NCI-H2029 (cell line): ENCODE data around the gene GLCCI1.
A peak's percentile ranks its signal among the peaks of the same experiment; 100 is the strongest.
"Not testable (repeated sequence)": the region's sequence is repeated elsewhere in the genome, so short reads cannot be mapped to it uniquely, and the experiment has no call there.

Experiments
- DNase-seq: peaks from one replicate; lab custom pipeline; 2025; lab: John Stamatoyannopoulos, UW

The GLCCI1 gene

DNA sequence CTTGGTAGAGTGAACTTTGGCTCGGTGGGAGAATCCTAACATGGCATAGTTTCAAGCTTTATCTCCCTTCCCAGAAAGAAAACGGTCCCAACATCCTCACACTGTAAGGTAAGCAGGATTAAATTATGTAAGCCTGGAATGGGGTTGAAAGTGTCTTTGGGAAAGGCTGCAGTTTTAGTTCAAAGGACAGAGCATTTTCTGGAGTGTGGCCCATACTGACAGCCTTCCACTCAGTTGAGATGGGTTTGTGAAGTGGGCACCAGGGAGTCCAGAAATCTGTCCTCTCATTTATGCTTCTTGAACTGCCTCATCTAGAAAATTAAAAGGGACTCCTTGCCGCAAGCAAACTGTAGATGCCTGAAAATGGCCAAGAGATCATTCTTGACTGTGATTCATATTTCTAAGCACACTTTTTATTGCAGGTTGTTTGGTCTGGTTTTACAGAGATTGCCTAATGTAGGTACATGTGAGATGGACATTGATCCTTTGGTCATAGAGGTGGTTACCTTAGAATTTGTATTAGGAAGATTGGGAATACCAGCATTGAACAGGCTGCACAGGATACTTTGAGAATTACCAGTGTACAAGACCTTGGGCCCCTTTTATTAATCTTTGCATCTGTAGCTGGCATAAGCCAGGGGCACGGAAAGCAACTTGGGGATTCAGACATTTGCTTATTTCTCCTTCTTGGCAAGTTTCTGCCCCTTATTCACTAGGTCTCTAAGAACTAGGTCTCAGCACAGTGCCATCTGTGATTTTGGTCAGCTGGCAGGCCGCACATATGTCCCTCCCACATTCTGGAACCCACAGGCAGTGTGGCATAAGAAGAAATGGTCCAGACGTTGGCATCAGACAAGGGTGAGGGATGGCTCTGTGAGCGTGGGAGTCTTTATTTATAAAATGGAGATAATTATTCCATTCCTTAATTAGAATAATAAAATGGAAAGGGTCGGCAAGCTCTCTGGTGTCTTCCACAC, 125.9 kb downstream of the GLCCI1 start:
- no peak for DNase-seq

DNA sequence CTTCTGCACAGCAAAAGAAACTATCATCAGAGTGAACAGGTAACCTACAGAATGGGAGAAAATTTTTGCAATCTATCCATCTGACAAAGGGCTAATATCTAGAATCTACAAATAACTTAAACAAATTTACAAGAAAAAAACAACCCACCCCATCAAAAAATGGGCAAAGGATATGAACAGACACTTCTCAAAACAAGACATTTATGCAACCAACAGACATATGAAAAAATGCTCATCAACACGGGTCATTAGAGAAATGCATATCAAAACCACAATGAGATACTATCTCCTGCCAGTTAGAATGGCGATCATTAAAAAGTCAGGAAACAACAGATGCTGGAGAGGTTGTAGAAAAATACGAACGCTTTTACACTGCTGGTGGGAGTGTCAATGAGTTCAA, 132.7 kb downstream of the GLCCI1 start:
- DNase-seq = not testable (repeated sequence)

DNA sequence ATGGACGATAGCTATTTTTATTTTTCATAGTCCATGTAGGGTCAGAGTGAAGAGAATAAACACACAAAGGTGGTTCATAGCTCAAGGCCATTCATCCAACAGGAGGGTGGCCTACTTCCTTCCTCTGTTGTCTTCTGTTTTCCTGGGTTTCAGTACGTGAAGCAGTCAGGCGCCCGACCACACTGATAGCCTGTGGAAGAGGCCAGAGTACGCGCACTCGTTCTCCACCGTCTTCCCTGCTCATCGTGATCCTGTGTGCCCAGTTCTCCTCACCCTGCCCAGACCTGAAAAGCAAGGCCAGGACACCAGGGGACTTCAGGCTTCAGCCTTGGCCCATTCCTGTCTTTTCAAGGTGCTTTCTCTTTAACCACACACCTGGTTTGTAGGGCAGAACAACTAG, 134.7 kb downstream of the GLCCI1 start:
- no peak for DNase-seq

DNA sequence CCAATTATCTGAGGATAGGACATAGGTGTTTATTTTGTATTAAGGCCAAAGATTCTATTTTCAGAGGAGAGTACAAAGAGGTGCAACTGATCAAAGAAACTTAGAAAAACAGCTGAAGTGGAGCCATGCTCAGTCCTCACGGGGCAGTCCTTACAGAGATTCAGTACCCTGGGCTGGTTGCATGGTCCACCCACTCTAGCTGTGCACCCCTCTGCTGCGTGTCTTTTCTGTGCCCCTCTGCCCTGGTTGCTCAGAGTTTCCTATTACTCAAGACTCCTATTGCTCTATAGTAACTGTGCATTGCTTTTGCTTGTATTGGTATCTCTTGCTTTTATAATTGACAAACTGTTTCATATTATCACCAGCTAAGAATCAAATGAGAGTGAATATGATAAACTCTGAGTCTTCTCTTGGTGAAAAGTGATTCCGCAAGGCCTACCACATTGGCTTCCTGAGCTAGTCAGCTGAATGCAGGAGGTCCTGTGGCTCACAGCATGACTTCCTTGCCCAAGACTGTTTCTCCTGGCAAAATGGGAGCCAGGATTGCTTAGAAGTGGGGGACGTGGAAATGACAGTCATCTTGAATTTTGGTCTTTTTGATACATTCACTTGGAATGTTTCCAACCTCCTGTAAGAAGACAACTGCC, 137.0 kb downstream of the GLCCI1 start:
- no peak for DNase-seq

DNA sequence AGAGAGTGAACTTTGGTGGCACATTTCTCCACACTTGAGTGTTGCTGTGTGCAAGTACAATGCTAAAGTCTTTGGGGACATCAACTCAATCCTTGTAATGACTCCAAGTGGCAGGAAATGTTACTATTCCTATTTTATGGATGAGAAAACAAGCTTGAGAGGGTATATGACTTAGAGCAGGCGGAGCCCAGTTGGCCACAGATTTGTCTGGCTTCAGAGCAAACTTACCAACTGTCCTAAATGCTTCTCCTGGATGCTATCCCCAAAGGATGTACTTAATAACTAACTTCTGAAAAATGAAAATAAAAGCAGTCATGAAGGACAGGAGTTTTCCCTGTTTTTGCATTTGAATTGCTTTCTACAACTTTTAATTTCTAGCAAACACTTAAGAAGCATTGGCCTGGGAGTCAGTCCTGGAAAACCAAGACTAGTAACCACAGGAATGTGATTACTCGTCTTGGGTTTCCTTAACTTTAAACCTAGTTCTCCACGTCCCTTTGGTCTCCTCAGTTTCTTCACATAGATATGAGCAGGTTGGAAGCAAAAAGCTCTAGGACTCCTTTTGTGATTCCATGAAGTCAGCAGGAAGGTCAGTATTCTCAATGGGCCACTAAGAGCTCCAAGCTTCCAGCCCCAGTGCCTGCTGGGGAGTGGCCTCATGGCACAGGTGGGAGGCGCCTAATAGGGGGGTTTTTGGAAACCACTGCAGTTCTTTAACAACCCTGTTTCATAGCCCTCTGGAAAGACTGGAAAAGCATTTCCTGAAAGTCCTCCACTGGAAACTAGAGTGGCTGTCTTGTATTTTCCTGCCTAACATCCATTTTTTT, 140.8 kb downstream of the GLCCI1 start:
- DNase-seq = no peak

DNA sequence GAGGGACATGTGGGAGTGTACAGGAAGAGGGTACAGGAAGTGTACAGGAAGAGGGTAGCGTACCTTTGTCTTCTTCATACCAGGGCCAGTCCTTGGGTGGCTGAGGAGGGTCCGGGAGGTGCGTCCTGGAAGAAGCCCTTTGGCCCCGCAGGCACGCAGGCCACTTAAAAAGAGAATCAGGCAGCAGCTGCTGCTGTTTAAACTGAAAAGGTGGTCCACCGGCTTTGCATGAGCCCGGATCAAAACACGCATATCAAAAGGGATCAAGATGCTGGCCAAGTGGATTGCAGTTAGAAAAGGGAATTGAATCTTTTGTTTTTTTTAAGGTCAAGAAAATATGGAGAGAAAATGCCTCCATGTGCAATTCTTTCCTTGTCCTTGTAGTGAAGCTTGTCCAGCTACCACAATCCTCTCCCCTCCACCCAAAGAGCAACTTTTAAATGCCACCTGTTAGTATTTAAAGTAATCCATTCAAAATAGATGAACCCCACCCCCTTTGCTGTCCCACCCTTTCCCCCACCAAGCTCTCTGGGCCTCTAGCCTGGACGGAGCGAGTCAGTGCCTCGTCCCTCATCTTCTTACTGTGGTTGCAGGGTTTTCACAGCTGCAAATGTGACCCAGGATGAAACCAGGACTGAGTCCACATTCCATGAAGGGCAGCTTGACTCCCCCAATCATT, 142.8 kb downstream of the GLCCI1 start:
- DNase-seq = no peak

DNA sequence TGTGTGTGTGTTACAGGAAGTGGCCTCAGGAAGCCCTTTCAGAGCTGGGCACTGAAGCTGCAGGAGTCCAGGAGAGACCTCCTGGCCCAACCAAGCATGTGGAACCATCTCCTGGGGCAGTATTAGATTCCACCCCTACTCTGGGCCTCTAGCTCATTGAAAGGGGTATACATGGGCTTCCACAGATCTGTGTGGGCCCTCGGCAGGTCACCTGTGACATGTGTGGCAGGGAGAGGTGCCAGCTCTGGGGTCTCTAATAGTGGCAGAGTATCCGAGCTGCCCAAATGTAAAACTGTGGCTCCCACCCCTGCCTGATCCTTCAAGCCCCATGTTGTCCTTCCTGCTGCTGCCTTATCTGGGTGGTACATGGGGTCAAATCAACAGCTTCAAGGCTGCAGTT, 144.1 kb downstream of the GLCCI1 start:
- no peak for DNase-seq

DNA sequence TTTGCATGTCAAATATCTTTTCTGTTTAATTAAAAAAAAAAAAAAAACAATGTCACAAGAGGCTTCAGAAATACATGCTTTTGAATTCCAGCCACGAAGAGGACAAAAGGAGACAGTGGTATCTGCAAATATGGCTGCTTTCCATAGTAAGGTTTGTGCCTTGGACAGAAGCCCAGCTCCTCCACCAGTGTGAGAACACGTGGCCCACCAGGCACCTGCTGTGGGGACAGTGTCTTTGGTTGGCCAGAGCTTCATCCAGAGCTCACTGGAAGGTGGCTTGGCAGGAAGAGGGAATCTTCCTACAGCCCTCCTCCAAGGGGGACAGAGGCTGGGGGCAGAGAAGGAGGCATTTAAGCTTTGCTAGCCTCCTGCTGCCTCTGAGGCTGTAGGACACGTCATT, 144.6 kb downstream of the GLCCI1 start:
- DNase-seq = peak; percentile 77

DNA sequence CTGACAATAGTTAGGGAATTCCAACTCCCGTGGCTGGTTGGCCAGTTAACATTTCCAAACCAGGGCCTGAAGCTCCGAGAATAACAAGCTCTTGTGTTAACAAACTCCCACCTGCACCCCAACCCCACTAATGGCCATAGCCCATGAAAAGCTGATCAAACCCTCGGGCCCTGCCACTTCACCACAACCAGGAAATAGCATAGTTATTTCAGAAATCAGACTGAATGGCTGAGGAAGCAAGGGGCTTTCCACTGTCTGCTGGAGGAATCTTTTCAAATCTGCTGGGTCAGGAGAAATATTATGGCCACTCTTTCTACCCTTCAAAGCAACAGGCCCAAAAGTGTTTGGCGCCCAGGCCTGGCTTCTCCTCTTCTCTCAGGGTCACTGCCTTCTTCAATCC, 145.6 kb downstream of the GLCCI1 start:
- no peak for DNase-seq

DNA sequence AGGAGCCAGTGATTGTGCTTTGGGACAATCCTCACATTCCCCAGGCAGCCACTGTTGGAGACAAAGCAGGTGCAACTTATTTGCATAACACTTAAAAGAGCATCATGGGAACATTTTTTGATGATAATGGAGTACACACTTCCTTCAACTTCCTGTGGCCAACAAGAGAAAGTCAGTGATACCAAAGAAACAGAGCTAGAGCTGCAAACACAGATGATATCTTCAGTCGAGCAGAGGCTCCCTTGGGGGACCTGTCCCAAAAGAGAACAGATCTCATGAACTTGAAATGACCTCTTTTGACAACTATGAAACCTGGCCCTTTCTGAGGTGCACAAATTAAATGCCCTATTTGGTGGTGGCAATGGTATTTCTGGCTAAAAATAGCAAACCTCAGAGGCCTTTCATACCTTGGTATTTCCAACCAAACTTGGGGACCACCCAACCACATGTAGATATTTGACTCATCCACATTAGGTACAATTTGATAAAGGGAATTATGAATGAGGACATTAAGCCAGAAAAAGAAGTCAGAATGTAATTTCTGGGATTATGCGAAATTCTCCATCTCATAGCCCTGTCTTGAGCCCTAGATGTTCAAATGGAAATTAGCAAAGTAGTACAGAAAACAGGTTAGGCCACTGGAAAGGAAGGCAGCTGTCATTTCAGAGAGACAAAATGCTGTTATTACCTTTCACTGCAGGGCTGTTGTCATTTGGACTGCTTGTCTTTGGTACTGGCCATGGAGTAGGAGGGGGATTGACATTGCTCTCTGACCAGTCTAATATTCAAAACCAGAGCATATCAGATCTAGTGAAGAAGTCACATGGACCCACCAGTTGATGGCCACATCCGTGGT, 147.2 kb downstream of the GLCCI1 start:
- DNase-seq = no peak

DNA sequence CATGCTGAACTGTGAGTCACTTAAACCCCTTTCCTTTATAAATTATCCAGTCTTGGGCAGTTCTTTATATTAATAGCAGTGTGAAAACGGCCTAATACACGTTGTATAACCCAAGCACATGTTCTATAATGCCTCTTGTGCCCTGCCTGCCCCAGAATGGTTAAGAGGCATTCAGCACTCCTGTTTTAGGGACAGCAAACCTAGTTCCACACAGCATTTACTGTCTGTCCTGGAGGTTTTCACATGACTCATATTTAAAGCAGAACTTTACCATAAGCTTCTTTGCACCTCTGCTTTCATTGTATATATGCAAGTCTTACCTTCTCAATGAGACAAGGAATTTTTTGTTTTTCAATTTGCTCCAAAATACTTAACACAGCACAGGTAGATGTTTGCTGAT, 148.6 kb downstream of the GLCCI1 start:
- no peak for DNase-seq

DNA sequence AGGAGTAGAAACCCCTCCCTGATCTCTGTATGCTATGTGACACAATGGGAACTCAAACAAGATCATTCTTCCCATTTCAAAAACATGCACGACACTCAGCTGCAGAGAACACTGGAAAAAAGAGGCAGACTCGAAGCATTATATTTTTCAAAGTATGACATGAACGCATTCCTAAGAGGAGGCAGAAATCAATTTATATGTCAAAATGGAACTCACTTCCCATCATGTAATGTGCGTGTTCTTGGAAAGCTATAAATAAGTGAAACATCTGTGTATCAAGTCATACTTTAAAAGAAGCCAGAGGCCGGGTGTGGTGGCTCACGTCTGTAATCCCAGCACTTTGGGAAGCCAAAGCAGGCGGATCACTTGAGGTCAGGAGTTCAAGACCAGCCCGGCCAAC, 150.7 kb downstream of the GLCCI1 start:
- DNase-seq = no peak

DNA sequence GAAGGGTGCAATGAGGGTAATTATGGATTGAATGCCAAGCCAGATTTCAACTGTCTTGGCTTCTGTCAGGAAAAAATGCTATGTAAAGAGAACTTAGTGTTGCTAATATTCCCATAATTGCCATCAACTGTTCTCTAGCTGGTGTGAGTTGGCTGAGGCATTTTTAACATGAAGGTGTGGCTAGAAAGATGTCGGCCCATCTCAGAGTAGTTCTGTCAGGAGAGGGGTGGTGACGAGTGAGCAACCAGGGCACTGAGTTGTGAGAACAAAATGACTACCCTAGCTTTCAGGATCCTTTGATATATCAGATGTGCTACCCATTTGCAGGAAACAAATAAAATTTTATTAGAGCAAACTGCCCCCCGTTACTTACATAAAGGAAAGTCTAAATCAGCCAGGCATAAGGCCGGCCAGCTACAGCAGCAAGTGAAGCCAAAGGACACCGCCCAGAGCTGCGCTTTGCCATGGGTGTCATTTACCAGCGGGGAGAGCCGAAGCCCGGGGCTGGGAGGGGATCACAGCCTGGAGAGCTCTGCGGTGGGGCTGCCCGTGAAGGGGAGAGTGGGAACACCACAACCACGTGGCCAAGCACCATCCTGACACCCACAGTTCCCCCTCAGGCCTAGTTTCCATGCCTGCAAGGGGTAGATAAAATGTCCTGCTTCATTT, 151.9 kb downstream of the GLCCI1 start:
- DNase-seq = no peak

DNA sequence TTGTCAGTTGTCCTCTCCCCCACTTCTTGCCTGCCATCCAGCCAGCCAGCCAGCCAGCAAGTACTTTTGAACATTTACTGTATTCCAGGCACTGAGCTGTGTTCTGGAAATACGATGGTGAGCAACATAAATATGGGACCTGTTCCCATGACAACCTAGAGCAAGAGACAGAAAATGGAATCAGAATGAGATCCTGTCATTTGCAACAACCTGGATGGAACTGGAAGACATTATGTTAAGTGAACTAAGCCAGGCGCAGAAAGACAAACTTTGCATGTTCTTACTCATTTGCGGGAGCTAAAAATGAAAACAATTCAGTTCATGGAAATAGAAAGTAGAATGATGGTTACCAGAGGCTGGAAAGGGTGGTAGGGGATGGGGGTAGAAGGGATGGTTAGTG, 152.6 kb downstream of the GLCCI1 start:
- DNase-seq = no peak

DNA sequence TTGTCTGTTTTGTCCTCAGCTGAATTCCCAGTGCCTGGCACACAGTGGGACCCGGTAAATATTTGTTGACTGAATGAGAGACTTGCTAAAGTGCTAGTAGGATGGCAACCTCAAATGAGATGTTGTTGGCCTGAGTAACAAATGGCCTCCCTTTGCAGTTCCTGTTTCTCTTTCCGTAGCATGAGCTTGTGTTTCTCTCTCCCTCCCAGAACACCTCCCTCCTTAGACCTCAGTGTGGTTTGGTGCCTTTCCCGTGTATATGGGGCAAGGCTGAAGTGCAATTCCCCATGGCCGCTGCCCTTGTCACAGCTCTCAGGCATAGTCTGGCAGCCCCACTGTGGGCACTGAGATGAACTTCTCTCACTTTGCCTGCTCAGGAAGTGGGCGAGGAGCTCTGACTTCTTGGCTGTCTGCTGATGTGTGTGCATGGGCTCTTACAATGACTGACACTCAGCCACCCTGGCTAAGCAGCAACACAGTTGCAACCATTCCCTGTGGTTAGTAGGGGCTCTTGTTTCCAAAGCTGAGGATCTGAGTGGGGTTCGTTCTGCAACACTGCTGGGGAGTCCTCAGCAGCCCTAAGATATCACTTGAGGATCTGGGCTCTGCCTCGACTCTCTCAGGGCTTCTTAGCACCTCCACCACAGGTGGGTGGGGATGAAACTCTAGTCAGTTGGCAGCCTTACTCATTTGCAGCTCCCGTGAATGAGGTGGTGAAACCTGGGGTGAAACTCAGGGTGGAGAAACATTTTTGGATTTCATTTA, 157.3 kb downstream of the GLCCI1 start:
- no peak for DNase-seq

DNA sequence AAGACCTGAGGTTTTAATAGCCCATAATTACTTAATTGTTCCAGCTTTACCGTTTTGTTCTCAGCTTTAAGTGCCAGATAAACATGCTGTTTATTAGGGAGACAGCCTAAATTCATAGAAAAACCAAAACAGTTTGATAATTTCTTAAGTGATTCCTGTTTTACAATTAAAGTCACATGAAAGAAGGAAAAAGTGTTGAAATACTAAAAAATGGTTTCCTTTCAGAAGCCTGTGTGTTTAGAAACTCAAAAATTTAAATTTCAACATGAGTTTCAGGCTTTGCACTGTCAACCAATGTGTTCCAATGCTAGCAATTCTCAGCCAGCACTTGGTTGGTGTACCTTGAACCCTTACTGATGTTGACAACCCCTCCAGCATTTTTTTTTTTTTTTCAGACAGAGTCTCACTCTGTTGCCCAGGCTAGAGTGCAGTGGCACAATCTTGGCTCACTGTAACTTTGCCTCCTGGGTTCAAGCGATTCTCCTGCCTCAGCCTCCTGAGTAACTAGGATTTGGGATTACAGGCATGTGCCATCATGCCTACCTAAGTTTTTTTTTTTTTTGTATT, 158.1 kb downstream of the GLCCI1 start:
- no peak for DNase-seq

DNA sequence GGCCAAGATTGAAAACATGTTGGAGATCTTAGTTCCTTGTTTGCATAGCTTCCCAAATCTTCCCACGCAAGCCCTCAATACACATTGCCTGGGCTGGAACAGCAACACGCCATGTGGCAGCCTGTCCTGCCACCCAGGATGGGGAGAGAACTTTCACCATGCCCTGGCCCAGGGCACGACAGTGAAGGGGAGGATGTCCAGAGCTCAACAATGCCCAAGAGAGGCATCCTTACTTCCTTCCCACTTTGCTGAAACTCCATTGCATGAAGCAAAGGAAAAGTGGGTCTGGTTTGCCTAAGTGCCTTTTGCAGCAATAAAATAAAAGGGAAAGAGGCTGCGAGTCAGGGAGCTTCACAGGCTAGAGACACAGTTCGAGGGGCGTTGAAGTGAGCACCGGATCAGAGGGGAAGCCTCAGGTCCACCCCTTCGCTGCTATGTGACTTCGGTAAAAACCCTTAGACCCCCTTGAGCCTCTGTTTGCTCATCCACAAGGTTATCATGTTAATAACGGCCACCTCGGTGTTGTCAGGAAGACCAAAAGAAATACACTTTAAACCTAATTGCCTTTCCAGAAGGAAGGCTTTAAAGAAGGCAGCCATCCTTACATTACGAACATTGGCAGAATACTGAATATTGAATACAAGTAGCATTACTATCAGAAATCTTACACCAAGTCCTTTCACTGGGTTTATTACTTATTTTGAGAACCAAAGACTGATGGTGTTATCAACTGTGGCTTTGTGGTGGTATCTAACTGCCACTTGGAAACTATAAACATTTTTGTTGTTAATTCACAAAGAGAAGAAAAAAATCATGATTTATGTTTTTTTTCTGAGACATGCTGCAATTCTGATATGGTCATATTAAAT, 160.1 kb downstream of the GLCCI1 start:
- no peak for DNase-seq

DNA sequence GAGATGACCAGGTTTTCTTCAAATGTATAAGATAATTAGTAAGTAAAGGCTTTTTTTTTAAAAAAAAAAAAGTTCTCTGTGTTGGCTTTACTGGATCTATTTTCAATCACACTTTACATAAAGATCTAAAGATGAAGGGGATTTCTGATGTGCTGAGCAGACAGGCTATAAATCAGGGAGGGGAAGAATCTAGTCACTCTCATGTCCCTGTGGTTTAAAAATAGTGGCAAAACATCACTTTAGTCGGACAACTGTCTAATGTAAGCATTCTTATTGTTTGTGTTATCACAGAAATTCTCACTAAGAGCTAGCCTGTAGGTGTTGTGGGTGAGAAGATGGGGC, 160.7 kb downstream of the GLCCI1 start:
- DNase-seq = no peak
